Inferior parietal cortex (tissue), 1 donor: Measurements from ENCODE around the gene ANXA6.
A peak's percentile ranks its signal among the peaks of the same experiment; 100 is the strongest.
"Not testable (repeated sequence)": the region's sequence is repeated elsewhere in the genome, so short reads cannot be mapped to it uniquely, and the experiment has no call there.

Experiments
- DNase-seq: peaks from one replicate; pipeline ENCODE4 v3.0.0-alpha.2; 2016; ENCODE audit errors: extremely low spot score

The ANXA6 gene

DNA sequence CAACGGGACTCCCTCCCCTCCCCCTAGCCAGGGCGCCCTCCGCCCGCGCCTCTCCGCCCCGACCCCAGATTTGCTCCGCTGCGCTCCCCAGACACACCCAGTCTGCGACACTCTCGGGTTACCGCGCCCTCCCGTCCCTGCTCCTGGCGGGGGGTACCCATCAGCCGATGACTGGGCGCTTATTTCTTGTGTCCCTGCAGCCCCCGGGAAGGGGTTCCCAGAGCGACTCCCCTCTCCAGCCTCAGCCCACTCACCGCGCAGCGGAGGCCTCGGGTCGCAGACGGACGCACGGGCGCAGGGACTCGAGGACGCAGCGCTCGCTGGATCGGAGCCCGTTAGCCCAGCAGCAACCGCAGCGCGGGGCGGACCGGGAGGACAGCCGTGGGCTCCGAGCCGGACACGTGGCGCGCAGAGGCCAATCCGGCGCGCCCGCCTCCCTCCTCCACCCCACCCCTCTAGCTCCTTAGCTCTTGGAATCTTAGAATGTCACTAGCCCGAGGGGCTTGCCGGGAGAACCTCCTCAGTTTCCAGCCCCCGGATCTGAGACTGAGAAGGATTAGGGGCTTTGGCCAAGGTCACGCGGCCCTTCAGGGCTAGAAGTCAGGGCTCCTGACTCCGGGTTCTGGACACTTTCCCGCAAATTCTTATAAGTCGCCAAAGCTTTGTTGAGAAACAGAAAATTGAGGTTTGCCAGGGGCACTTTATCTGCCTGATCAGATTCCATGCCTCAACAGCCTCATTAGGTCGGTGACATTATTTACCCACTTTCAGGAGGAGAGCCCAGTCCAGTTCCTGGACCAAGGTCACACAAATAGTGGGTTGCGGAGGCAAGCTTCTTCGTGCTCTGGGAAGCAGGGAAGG lies at the start of gene ANXA6:
Gene ANXA6, minus strand, starts transcription at position 354 of the 861 bp plus-strand sequence. CDS start 9,878 bp downstream, outside the sequence.
- DNase-seq: peak; percentile 76

DNA sequence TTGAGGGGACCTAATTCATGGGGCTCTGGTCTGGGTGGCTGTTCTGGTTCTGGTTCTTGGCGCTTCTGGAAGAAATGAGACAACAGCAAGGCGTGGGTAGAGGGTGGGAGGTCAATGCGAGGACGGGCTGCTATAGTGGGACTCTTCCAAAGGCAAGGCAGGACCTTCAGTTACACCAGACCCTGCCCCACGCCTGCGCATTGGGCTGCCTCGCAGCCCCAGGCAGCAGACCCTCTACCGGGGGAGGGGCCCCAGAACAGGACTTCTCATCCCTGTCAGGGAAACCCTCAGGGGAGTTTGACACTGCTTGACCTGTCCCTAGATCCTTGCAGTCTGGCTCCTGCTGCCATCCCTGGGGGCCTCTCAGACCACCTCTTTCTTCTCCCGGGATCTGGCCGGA lies 47.8 kb upstream of the ANXA6 start:
- DNase-seq: no peak

DNA sequence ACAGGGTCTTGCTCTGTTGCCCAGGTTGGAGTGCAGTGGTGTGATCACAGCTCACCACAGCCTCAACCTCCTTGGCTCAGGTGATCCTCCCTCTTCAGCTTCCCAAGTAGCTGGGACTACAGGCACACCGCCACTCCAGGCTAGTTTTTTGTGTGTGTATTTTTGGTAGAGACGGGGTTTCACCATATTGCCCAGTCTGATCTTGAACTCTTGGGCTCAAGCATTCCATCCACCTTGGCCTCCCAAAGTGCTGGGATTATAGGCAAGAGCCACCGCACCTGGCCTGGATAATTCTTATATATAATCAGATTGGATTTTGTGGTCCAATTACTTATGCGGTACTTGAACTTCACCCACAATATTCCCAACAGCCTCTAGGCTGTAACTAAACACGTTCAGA lies 46.5 kb upstream of the ANXA6 start:
- DNase-seq: no peak

DNA sequence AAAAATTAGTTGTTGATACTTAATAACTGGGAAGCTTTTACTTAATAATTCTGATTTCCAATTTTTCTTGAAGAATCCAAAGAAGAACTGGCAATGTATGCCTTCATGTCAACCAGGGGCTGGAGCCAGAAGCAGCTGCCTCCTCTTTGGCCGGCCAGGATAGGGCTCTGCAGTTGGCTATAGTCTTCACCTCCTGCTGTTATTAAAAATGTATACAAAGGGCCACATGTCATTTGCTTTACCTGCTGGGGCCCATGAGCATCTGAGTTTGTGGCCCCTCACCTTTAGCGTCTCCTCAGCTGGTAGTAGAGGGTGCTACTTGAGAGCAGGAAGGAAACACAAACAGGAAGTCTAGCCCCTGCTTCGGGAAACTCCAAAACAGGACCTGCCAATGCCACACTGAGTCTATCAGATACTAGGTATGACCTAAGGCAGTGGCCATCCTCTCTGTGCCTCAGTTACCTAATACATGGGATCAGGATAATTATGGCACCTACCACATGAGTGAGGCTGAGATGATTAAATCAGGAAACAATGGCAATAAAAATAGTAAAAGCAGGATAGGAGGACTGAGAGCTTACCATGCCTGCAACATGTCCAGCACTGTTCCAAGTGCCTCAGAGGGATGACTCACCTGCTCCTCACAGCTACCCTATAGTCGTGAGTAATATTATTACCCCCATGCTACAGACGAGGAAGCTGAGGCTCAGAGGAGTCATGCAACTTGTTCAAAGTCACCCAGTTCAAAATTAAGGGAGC lies 45.0 kb upstream of the ANXA6 start:
- no peak for DNase-seq

DNA sequence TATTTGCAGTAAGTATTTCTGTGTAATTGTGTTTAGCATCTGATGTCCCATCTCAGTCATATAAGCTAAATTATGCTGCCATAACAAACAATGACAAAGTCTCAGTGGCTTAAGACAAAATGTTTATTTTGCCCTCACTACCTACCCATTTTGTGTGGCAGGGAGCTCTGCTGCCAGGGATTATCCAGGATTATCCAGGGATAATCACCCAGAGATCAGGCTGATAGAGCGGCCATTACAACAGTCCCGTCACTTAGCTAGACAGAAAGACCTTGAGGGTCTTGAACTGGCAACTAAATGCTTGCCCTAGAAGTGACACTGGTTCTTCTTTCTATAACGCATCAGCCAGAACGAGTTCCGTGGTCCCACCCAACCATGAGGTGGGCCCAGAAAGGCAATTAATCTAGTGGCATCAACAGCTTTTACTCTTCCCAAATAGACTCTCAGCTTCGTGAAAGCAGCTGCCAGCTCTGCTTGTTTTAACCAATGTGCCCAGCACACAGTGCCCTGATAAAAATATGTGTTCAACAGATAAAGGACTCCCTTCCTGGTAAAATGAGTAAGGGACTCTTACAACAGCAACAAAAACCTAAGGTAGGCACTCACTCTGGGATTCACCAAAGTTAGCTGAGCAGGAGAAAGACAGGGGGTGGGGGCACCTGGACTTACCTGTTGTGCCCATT lies 43.5 kb upstream of the ANXA6 start:
- no peak for DNase-seq

DNA sequence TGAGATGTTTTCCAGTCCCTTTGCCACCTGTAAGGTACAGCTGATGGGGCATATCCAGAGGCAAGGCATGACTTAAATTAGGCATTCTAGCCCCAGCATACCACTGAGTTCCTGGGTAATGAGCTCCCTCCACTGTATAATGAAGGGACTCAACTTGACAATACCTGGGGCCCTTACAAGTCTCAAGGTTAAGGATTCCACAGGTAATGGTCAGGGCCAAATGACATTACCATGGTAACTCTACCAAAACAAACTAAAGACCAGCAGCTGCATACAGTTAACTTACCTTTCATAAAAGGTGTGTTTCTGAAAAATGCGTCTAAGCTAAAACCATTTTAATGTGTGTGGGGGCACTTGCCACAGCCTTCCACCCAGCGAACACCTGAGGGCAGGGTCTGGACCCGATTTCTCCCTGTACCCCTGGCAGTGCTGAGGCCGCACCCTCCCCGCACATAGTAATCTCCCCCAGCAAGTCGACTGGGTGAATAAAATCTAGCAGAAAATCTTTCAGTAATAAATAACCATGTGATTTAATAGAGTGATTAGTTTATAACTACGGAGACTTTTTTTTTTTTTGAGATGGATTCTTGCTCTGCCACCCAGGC lies 42.1 kb upstream of the ANXA6 start:
- no peak for DNase-seq

DNA sequence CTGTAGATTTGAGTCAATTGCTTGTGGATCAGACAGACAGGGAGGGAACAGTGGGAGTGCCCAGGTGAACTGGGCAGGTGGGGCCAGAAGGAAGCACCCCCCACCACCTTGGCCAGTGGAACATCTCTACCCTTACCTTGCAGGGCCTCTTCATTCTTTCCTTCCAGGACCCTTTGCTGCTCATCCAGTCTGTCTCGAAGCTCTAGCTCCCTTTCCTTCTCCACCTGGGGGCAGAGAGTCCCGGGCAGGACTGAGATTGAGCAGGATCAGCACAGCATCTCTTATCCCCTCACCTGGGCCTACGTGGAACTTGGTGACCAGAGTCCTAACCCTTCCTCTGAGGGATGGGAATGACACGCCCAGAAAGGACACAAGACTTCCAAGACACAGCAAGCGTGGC lies 41.3 kb upstream of the ANXA6 start:
- DNase-seq: no peak

DNA sequence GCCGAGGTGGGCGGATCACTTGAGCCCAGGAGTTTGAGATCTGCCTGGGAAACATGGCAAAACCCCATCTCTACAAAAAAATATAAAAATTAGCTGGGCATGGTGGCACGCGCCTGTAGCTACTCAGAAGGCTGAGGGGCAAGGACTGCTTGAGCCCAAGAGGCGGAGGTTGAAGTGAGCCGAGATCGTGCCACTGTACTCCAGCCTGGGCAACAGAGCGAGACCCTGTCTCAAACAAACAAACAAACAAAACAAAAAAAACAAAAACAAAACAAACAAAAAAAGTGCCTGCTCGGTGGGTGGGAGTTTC lies 39.7 kb upstream of the ANXA6 start:
- DNase-seq: not testable (repeated sequence)

DNA sequence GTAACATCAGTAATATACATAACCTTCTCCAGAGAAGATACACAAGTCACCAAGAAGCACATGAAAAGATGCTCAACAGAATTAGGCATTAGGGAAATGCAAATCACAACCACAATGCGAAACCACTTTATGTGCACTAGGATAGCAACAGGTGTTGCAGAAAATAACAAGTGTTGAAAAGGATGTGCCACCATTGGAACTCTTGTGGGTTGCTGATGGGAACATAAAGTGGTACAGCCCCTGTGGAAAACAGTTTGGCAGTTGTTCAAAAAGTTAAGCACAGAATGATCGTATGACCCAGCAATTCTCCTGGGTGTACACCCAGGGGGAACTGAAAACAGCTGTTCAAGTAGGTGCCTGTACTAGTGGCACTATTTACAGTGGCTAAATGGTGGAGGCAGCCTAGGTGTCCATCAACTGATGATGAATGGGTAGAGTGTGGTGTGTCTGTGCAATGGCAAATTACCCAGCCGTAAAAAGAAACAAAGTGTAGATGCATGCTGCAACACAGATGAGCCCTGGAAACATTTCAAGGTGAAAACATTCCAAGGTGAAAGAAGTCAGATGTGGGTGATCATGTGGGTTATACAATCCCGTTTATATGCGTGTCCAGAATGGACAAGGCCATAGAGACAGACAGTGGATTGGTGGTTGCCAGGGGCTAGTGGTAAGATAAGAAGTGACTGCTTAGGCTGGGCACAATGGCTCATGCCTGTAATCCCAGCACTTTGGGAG lies 39.1 kb upstream of the ANXA6 start:
- no peak for DNase-seq

DNA sequence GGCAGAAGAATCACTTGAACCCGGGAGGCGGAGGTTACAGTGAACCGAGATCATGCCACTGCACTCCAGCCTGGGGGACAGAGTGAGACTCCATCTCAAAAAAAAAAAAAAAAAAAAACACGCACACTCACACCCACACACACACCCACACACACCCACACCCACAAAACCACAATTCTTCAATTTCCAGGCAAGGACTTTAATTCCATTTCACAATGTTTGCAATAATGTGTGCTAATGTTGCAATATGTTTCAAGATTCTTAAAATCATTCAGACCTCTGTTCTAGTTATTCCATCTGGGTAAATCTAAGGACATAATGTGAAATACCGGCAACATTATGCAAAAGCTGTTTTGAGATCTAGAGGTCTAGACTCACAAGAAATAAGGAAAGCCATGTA lies 38.0 kb upstream of the ANXA6 start:
- no peak for DNase-seq

DNA sequence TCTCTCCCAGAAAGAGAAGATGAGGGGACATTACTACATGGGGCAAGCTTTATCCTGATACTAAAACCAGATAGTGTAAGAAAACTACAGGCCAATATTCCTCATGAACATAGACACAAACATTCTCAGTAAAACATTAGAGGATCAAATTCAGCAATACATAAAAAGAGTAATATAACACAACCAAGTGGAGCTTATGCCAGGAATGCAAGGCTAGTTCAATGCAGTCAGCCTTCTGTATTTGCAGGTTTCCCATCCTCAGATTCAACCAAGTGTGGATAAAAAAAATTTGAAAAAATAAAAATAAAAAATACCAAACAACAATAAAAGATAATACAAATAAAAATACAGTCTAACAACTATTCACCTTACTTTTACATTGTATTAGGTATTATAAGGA lies 35.0 kb upstream of the ANXA6 start:
- no peak for DNase-seq

DNA sequence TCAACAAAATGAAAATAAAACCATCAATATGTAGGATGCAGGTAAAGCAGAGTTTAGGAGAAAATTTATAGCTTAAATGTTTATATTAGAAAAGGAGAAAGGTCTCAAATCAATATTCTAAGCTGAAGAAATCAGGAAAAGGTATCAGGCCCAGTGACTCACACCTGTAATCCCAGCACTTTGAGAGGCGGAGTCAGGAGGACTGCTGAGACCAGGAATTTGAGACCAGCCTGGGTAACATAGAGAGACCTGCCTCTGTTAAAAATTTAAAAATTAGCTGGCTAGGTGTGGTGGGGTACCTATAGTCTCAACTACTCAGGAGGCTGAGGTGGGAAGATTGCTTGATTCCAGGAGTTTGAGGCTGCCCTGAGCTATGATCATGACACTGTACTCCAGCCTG lies 34.1 kb upstream of the ANXA6 start:
- DNase-seq: no peak

DNA sequence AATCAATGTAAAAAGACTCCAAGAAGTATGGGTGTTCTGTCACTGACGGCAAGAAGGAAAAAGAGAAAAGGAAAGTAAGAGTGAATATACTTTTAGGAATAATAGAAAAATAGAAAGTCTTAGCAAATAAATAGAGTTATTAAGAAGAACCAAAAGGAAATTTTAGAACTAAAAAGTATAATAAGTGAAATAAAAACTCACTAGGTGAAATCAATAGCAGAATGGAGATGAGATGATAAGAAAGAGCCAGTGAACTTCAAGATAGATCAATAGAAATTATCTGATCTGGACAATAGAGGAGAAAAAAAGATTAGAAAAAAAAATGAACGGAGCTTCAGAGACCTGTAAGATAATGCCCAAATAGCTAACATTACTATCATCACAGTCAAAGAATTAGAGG lies 31.6 kb upstream of the ANXA6 start:
- DNase-seq: no peak

DNA sequence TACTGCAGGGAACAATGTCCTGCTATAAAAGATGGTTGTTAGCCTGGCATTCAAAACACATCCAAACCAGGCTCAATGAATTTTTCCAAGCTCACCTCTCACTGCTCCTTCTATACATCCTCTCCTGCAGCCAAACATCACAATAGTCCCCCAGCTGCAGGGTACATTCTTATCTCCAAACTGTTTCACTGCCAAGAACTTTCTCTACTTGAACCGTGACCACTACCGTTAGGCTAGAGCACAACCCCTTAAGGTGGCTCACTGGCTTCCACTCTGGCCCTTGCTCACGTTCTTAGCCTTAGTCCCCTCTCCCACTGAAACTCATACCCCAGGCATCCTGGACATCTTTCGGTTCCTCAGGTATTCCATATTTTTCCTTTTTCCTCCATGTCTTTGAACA lies 29.0 kb upstream of the ANXA6 start:
- DNase-seq: no peak

DNA sequence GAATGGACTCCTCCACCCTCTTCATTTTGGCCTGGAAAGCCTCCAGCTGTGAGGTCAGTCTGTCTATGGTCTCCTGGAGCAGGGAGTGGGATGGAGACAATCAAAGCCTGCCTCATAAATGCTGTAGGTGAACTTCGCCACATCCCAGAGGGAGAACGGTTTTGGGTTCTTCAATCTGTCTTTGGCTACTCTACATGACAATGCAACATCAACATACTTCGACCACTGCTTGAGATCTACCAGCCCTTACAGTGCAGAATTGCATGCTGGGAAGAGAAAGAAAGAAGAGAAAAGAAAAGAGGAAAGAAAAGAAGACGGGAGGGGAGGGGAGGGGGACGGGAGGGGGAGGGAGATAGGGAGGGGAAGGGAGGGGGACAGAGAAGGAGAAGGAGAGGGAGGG lies 28.5 kb upstream of the ANXA6 start:
- DNase-seq: no peak

DNA sequence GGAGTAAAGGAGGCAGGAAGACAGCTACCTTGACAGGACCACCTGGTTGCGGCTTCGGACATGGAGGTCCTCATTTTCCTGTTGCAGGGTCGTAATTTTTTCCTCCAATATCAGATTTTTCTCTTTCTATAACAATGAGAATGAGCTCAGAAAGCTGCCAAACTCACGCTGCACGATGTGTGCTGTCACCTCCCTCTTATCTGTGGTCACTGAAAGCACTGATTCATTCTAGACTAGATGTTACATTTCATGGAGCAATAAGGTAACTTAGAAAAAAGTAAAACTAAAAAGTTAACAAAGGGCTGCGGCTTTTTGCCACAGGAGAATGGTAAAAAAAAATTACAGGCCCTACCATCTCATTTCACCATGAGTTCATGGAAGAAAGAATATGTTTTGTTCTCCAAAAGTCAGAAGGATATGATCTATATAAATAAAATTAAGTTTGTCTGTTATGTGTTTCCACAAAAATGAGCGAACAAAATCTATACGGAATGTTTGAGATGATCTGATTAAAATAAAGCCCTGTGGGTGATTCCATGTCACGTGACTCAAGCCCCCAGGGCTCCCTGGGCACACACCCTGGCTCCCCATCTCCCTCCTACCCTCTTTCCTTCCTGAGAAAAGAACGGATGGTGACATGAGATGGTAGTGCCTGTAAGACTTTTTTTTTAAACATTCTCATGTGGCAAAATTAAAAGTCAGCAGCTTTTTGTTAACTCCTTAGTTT lies 26.9 kb upstream of the ANXA6 start:
- DNase-seq: no peak

DNA sequence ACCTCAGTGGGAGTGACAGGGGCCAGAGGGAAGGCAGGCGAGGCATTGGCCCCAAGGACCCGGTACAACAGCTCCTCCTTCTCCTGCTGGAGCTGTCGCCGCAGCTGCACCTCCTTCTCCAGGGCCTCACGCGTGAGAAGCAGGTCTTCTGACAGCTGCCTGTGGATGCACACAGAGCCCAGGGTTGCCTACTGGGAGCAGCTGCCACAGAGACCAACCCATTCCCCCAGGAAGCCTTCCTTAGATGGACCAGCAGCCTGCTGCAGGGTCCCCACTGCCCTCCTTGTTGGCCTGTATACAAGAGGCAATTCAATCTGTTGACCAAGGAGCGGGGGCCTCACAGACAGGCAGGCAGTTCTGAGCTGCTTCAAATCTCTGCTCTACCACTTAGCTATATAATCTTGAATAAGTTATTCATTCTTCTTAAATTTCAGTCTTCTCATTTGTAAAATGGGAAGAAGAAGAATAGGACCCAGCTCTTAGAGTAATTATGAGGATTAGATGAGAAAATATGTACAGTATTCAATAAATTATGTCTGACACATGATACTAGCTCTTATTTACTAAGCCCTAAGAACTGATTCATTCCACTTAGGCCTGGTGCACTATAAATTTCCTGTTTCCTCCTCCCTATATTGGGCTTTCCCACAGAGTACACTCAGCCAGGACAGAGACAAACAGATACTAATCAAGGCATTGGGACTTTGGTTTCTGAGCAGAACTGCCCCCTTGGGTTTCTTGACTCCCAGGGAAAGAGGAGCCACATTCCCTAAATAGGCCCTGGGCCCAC lies 26.1 kb upstream of the ANXA6 start:
- no peak for DNase-seq

DNA sequence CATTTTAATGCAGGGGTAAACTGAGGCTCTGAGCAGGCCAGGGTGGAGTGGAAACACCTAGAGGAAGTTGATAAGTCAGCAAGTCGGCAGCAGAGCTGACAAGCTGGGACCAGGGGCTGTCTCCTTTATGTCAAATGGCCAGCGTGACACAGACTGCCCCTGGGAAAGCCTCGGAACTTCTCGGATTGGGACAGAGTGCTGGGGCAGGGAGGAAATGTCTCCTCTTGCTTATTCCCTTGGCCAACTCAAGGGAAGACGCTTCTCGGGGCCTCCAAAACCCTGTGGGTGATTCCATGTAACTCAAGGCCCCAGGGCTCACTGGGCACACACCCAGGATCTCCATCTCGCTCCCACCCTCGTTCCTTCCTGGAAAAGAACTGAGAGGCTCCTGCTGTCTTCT lies 25.4 kb upstream of the ANXA6 start:
- no peak for DNase-seq

DNA sequence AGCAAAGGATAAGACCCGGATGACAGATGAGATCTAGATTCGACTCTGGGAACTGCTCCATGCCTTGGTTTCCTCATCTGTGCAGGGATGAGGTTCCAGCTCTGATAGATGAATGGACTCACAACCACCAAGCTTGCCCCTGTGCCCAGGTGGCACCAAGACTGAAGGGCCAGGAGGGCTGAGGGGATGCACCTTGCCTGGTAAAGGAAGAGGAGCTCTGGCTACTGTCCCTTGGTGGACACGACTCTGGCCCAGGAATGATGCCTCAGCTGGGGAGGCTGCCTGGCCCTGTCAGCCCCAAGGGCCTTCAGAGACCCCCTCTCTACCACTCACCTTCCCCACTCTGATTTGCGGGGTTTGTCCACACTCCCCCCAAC lies 24.9 kb upstream of the ANXA6 start:
- DNase-seq: no peak

DNA sequence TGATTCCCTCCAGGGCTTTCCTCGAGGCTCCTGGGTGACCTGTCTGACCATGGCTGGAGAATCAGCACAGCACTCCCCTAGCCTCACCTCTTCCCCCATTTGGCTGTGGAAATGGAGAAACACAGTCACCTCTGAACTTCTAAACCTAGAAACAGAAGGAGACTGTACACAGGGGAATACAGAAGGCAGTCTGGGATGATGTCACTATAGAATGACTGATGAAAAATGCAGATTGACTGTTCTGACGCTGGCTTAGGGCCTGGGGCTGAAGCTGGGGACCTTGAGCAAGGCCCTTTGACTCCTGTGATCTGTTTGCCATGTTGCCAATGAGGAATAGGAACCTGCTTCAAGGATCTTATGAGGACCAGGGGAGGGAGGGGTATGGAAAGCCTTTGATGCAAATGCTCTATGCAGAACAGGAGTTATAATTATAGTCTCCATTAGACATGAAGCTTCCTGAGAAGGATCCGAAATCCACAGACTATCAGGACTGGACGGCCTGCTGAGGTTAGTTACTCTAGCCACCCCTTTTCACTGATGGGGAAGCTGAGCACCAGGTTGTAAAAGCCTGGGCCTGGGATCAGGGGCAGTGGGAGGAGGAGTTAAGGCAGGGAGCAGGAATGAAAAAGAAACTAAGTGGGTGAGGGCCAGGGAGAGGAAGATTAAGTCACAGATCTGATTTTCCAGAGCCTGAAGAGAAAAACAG lies 24.4 kb upstream of the ANXA6 start:
- no peak for DNase-seq
